Keratinocyte (primary cell): ENCODE measurements around the gene MYLIP. TPM values are rescaled to one million over a fixed set of nuclear protein-coding genes. Genes with fewer than 3 reads are reported as not detected.

ENCODE experiments used
- DNase-seq: peaks from one replicate; pipeline ENCODE4 v3.0.0-alpha.2; 2011; ENCODE audit warnings: low read depth, missing footprints, low spot score
- FAIRE-seq: peaks from 2 replicates; lab custom pipeline; 2011; peaks lifted over from hg19 to GRCh38; lab: Jason Lieb, UNC
- H2AFZ ChIP-seq: 2 replicates; pipeline ENCODE4 v1.6.0; 2012; ENCODE audit warnings: low read length, control low read depth, inconsistent platforms; ENCODE audit not compliant: control insufficient read depth
- H3K27ac ChIP-seq: 2 replicates; pipeline ENCODE4 v1.5.1; 2011; ENCODE audit warnings: low read length; ENCODE audit not compliant: control insufficient read depth, insufficient read depth
- H3K27me3 ChIP-seq: 3 replicates; pipeline ENCODE4 v1.6.0; 2011; ENCODE audit warnings: low read length; ENCODE audit not compliant: control insufficient read depth, insufficient read depth; ENCODE audit errors: extremely low read depth
- H3K36me3 ChIP-seq, 2 experiments: 2 replicates in 1 of 2; 3 replicates in 1 of 2; pipeline ENCODE4 v1.5.1; 2011; ENCODE audit warnings: low read length in 2 of 2, mild to moderate bottlenecking in 1 of 2; ENCODE audit not compliant: control insufficient read depth in 2 of 2, insufficient read depth in 2 of 2; ENCODE audit errors: extremely low read depth in 1 of 2
- H3K4me1 ChIP-seq: 3 replicates; pipeline ENCODE4 v1.5.1; 2011; ENCODE audit warnings: low read length; ENCODE audit not compliant: control insufficient read depth, insufficient read depth; ENCODE audit errors: extremely low read depth
- H3K4me2 ChIP-seq: 3 replicates; pipeline ENCODE4 v1.6.0; 2011; ENCODE audit warnings: low read depth, low read length; ENCODE audit not compliant: control insufficient read depth, insufficient read depth; ENCODE audit errors: extremely low read depth
- H3K4me3 ChIP-seq, 3 experiments: fragments of 200-600 bp in 1 of 3; sonication (generic) in 1 of 3; 2 replicates in 2 of 3; 3 replicates in 1 of 3; pipeline ENCODE4 v1.5.1; 2011 to 2016; ENCODE audit warnings: low read length in 3 of 3, mild to moderate bottlenecking in 3 of 3, control low read depth in 2 of 3, inconsistent platforms in 1 of 3, low read depth in 1 of 3, mixed read lengths in 1 of 3, mixed run types in 1 of 3, moderate library complexity in 1 of 3; ENCODE audit not compliant: control insufficient read depth in 2 of 3, insufficient read depth in 2 of 3; ENCODE audit errors: extremely low read depth in 1 of 3
- H3K79me2 ChIP-seq: 2 replicates; pipeline ENCODE4 v1.6.0; 2012; ENCODE audit warnings: low read length; ENCODE audit not compliant: control insufficient read depth, insufficient read depth
- H3K9ac ChIP-seq: 3 replicates; pipeline ENCODE4 v1.6.0; 2011; ENCODE audit warnings: low read length; ENCODE audit not compliant: control insufficient read depth, insufficient read depth; ENCODE audit errors: extremely low read depth
- H3K9me1 ChIP-seq: 3 replicates; pipeline ENCODE4 v1.6.0; 2011; ENCODE audit warnings: low read length; ENCODE audit not compliant: control insufficient read depth, insufficient read depth; ENCODE audit errors: extremely low read depth
- H3K9me3 ChIP-seq: 2 replicates; pipeline ENCODE4 v1.5.1; 2012; ENCODE audit warnings: low read depth, low read length; ENCODE audit not compliant: control insufficient read depth
- H4K20me1 ChIP-seq: 3 replicates; pipeline ENCODE4 v1.6.0; 2011; ENCODE audit warnings: low read length; ENCODE audit not compliant: control insufficient read depth, insufficient read depth; ENCODE audit errors: extremely low read depth
- EZH2 ChIP-seq: IDR thresholded peaks from one replicate; pipeline ENCODE4 v1.6.1; 2012; ENCODE audit warnings: inconsistent platforms, mild to moderate bottlenecking, low read length, moderate library complexity
- dilution Hi-C: fragments of 300-500 bp; cut with MboI; formaldehyde crosslinking; loops from one replicate; pipeline ENCODE4 v1.7.0; 2020; ENCODE audit warnings: low sequenced_read_pairs; ENCODE audit not compliant: extremely low pct_ligation_motif_present
- polyA plus RNA-seq, 5 experiments: library from polyadenylated mRNA; depleted of rRNA in 3 of 5; stranded (reverse) in 3 of 5; stranded (forward) in 1 of 5; unstranded in 1 of 5; fragments of >200 nt; gene quantifications; 1 replicate in 1 of 5; 2 replicates in 3 of 5; 3 replicates in 1 of 5; pipeline versions ENCODE4 v1.2.1 to v1.2.3, GENCODE V29; 2011 to 2012; ENCODE audit warnings: missing spikeins in 2 of 5, low read depth in 1 of 5, low replicate concordance in 1 of 5
- TF ChIP-seq, protein P1 (sequence below), 3 experiments: IDR thresholded peaks in 1 of 3; conservative IDR thresholded peaks in 1 of 3; optimal IDR thresholded peaks in 1 of 3; 2 replicates in 2 of 3; 3 replicates in 1 of 3; pipeline versions ENCODE3 to v1.5.1; 2011; ENCODE audit warnings: low read length in 3 of 3, mild to moderate bottlenecking in 3 of 3, moderate library complexity in 2 of 3, control low read depth in 1 of 3, inconsistent platforms in 1 of 3; ENCODE audit not compliant: insufficient read depth in 2 of 3; ENCODE audit errors: extremely low read depth in 1 of 3

The MYLIP gene
- polyA plus RNA-seq, 1 donor (not counting 4 experiments of a cell fraction or from before 2014, with no cell fraction given) = 5.8 TPM

DNA sequence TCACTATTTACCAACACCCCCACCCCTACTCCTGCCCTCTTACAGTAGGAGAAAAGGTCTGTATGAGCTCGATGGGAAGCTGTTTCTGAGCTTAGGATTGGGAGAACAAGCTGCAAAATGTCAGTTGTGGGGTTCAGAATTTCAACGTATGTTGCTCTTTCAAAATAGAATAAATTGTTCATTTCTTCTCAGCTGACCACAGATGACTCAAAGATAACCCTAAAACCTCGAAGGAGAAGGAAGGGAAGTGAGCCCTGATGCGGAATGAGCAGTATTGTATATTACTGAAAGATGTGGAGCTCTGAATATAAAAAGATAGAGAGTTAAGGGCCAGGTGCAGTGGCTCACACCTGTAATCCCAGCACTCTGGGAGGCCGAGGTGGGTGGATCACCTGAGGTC lies 35.9 kb upstream of the MYLIP start:
- Histone ChIP-seq H3K27me3 (peaks cover 3% of the 10 kb centered on the region), H3K79me2 (no peaks in the 10 kb centered on the region), H3K9me1 (no peaks in the 10 kb centered on the region), H2AFZ (no peak overlapping the region), H3K27ac (no peak overlapping the region), H3K4me3 (no peak overlapping the region), H3K4me1 (no peaks in the 10 kb centered on the region), H4K20me1 (no peaks in the 10 kb centered on the region), H3K9ac (no peak overlapping the region), H3K4me2 (no peak overlapping the region), H3K36me3 (no peaks in the 10 kb centered on the region), H3K9me3 (no peaks in the 10 kb centered on the region)
- dilution Hi-C loops = no loop called here
- FAIRE-seq (no peak), DNase-seq (no peak)
- no peak for TF ChIP-seq EZH2
- TF ChIP-seq, protein P1, sequence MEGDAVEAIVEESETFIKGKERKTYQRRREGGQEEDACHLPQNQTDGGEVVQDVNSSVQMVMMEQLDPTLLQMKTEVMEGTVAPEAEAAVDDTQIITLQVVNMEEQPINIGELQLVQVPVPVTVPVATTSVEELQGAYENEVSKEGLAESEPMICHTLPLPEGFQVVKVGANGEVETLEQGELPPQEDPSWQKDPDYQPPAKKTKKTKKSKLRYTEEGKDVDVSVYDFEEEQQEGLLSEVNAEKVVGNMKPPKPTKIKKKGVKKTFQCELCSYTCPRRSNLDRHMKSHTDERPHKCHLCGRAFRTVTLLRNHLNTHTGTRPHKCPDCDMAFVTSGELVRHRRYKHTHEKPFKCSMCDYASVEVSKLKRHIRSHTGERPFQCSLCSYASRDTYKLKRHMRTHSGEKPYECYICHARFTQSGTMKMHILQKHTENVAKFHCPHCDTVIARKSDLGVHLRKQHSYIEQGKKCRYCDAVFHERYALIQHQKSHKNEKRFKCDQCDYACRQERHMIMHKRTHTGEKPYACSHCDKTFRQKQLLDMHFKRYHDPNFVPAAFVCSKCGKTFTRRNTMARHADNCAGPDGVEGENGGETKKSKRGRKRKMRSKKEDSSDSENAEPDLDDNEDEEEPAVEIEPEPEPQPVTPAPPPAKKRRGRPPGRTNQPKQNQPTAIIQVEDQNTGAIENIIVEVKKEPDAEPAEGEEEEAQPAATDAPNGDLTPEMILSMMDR (optimal IDR thresholded peaks at IDR 0.05 in 1 of 3, IDR thresholded peaks at IDR 0.05 in 1 of 3, conservative IDR thresholded peaks at IDR 0.05 in 1 of 3; ENCODE audit: extremely low read depth in 1 of 3, insufficient read depth in 2 of 3, low read length in 3 of 3) = no peak

DNA sequence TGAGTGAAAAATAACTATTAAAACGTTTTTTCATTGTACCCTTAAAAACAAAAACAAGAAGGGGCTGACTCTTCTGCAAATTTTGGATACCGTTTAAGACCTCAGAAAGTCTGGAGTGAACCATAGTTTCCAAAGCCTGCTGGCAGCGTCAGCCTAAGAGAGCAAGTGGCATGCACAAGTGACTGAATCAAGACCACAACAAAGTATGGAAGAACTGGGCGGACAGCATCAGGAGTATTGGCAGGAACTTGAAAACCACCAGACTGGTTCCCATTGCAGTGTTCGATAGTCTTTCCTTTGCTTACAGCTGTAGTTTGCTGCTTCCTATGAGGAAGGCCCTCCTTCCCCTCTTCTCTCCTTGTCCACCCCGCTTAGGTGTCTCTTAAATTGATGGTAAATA lies 33.7 kb upstream of the MYLIP start:
- no peaks in the 10 kb centered on the region for H3K36me3 ChIP-seq
- no peak overlapping the region for H2AFZ ChIP-seq
- no peak for DNase-seq
- H3K9me3 ChIP-seq = no peaks in the 10 kb centered on the region
- H3K4me3 ChIP-seq = no peak overlapping the region
- H3K27ac ChIP-seq = no peak overlapping the region
- TF ChIP-seq EZH2 = no peak
- TF ChIP-seq, protein P1 (optimal IDR thresholded peaks at IDR 0.05 in 1 of 3, IDR thresholded peaks at IDR 0.05 in 1 of 3, conservative IDR thresholded peaks at IDR 0.05 in 1 of 3; ENCODE audit: extremely low read depth in 1 of 3, insufficient read depth in 2 of 3, low read length in 3 of 3) = no peak
- peaks cover 3% of the 10 kb centered on the region for H3K27me3 ChIP-seq
- no peak overlapping the region for H3K4me2 ChIP-seq
- dilution Hi-C loops = no loop called here
- no peaks in the 10 kb centered on the region for H3K9me1 ChIP-seq
- no peaks in the 10 kb centered on the region for H3K79me2 ChIP-seq
- no peak for FAIRE-seq
- no peaks in the 10 kb centered on the region for H4K20me1 ChIP-seq
- H3K9ac ChIP-seq = no peak overlapping the region
- no peaks in the 10 kb centered on the region for H3K4me1 ChIP-seq
